Skeletal muscle satellite cell (primary cell): ENCODE data around the gene MTF1.

Experiments
- H3K27me3 ChIP-seq: 2 replicates; pipeline ENCODE4 v1.7.0; 2013; ENCODE audit warnings: low read length; ENCODE audit not compliant: control insufficient read depth, insufficient read depth
- H3K36me3 ChIP-seq: 2 replicates; pipeline ENCODE4 v1.7.0; 2013; ENCODE audit warnings: mild to moderate bottlenecking, control low read depth, low read length; ENCODE audit not compliant: insufficient read depth
- H3K4me1 ChIP-seq: 2 replicates; pipeline ENCODE4 v1.7.0; 2013; ENCODE audit warnings: low read length; ENCODE audit not compliant: control insufficient read depth, insufficient read depth
- H3K4me2 ChIP-seq: 2 replicates; pipeline ENCODE4 v1.7.0; 2013; ENCODE audit warnings: mild to moderate bottlenecking, low read length
- H3K4me3 ChIP-seq: 2 replicates; pipeline ENCODE4 v1.7.0; 2013; ENCODE audit warnings: low read length
- H3K9ac ChIP-seq: 2 replicates; pipeline ENCODE4 v1.7.0; 2013; ENCODE audit warnings: mild to moderate bottlenecking, low read depth, low read length, moderate library complexity
- H3K9me3 ChIP-seq: replicated peaks from 2 replicates; pipeline ENCODE4 v1.7.0; 2013; ENCODE audit warnings: mild to moderate bottlenecking, control low read depth, low read length

The MTF1 gene

GRCh38 chr1:37866491-37866890 lies 7.1 kb upstream of the MTF1 start:
- Histone ChIP-seq H3K4me2 (no peak overlapping the region), H3K27me3 (no peaks in the 10 kb centered on the region), H3K4me1 (peaks cover 18% of the 10 kb centered on the region), H3K9me3 (no peaks in the 10 kb centered on the region), H3K4me3 (no peak overlapping the region), H3K9ac (no peak overlapping the region), H3K36me3 (peaks cover 50% of the 10 kb centered on the region)

- no peak overlapping the region for H3K9ac ChIP-seq
- peaks cover 22% of the 10 kb centered on the region for H3K4me1 ChIP-seq
- no peak overlapping the region for H3K4me2 ChIP-seq
- H3K4me3 ChIP-seq: no peak overlapping the region
- H3K36me3 ChIP-seq: peaks cover 50% of the 10 kb centered on the region
- H3K9me3 ChIP-seq: no peaks in the 10 kb centered on the region
- H3K27me3 ChIP-seq: no peaks in the 10 kb centered on the region
Observed at GRCh38 chr1:37865348-37866120, 6.1 kb upstream of the MTF1 start.

GRCh38 chr1:37862330-37862729 lies 2.9 kb upstream of the MTF1 start:
- Histone ChIP-seq H3K27me3 (no peaks in the 10 kb centered on the region), H3K36me3 (peaks cover 31% of the 10 kb centered on the region), H3K4me1 (peaks cover 34% of the 10 kb centered on the region), H3K9ac (peak overlapping the region; percentile 14), H3K4me3 (no peak overlapping the region), H3K4me2 (no peak overlapping the region), H3K9me3 (no peaks in the 10 kb centered on the region)

GRCh38 chr1:37861151-37861550 lies 1.8 kb upstream of the MTF1 start:
- Histone ChIP-seq H3K4me1 (peaks cover 34% of the 10 kb centered on the region), H3K27me3 (no peaks in the 10 kb centered on the region), H3K4me3 (no peak overlapping the region), H3K36me3 (peaks cover 32% of the 10 kb centered on the region), H3K9me3 (no peaks in the 10 kb centered on the region), H3K4me2 (no peak overlapping the region), H3K9ac (no peak overlapping the region)

- H3K9me3 ChIP-seq: no peaks in the 10 kb centered on the region
- peak overlapping the region; percentile 96 for H3K9ac ChIP-seq
- H3K27me3 ChIP-seq: no peaks in the 10 kb centered on the region
- peaks cover 24% of the 10 kb centered on the region for H3K36me3 ChIP-seq
- H3K4me2 ChIP-seq: peak overlapping the region; percentile 91
- H3K4me3 ChIP-seq: peak overlapping the region; percentile 96
- peaks cover 27% of the 10 kb centered on the region for H3K4me1 ChIP-seq
Observed at GRCh38 chr1:37860346-37860666, 914 bp upstream of the MTF1 start.

- Histone ChIP-seq H3K4me2 (peak overlapping the region; percentile 85), H3K9me3 (no peaks in the 10 kb centered on the region), H3K27me3 (no peaks in the 10 kb centered on the region), H3K36me3 (peaks cover 23% of the 10 kb centered on the region), H3K4me1 (peaks cover 25% of the 10 kb centered on the region), H3K9ac (peak overlapping the region; percentile 96), H3K4me3 (peak overlapping the region; percentile 96)
Observed at GRCh38 chr1:37858931-37859506, 373 bp downstream of the MTF1 start.

GRCh38 chr1:37854406-37854805 lies 5.0 kb downstream of the MTF1 start:
- Histone ChIP-seq H3K9ac (no peak overlapping the region), H3K36me3 (peaks cover 29% of the 10 kb centered on the region), H3K4me3 (no peak overlapping the region), H3K9me3 (no peaks in the 10 kb centered on the region), H3K4me1 (peaks cover 15% of the 10 kb centered on the region), H3K4me2 (no peak overlapping the region), H3K27me3 (no peaks in the 10 kb centered on the region)

GRCh38 chr1:37853157-37853556 lies 6.2 kb downstream of the MTF1 start:
- H3K36me3 ChIP-seq: peaks cover 37% of the 10 kb centered on the region

GRCh38 chr1:37851782-37852210 lies 7.6 kb downstream of the MTF1 start:
- no peak overlapping the region for H3K9ac ChIP-seq
- H3K36me3 ChIP-seq: peaks cover 32% of the 10 kb centered on the region
- no peak overlapping the region for H3K4me2 ChIP-seq
- H3K27me3 ChIP-seq: no peaks in the 10 kb centered on the region
- no peak overlapping the region for H3K4me3 ChIP-seq
- H3K9me3 ChIP-seq: no peaks in the 10 kb centered on the region
- peaks cover 8% of the 10 kb centered on the region for H3K4me1 ChIP-seq

More at GRCh38 chr1:37853157-37853556, 6.2 kb downstream of the MTF1 start:
- H3K9me3 ChIP-seq: no peaks in the 10 kb centered on the region
- H3K4me2 ChIP-seq: no peak overlapping the region
- H3K27me3 ChIP-seq: no peaks in the 10 kb centered on the region
- peaks cover 9% of the 10 kb centered on the region for H3K4me1 ChIP-seq
- no peak overlapping the region for H3K4me3 ChIP-seq
- H3K9ac ChIP-seq: no peak overlapping the region

- no peak overlapping the region for H3K9ac ChIP-seq
- H3K4me1 ChIP-seq: peaks cover 8% of the 10 kb centered on the region
- H3K9me3 ChIP-seq: no peaks in the 10 kb centered on the region
- no peaks in the 10 kb centered on the region for H3K27me3 ChIP-seq
- H3K4me3 ChIP-seq: no peak overlapping the region
- H3K4me2 ChIP-seq: no peak overlapping the region
- H3K36me3 ChIP-seq: peaks cover 30% of the 10 kb centered on the region
Observed at GRCh38 chr1:37851262-37851661, 8.1 kb downstream of the MTF1 start.

- H3K9me3 ChIP-seq: no peaks in the 10 kb centered on the region
- H3K4me2 ChIP-seq: no peak overlapping the region
- no peak overlapping the region for H3K9ac ChIP-seq
- no peaks in the 10 kb centered on the region for H3K27me3 ChIP-seq
- H3K4me1 ChIP-seq: peaks cover 8% of the 10 kb centered on the region
- H3K36me3 ChIP-seq: peaks cover 30% of the 10 kb centered on the region
- no peak overlapping the region for H3K4me3 ChIP-seq
Observed at GRCh38 chr1:37850352-37850955, 8.9 kb downstream of the MTF1 start.
